GM19023 (cell line): Measurements from ENCODE around the gene S100B.
"Not testable (repeated sequence)": the region's sequence is repeated elsewhere in the genome, so short reads cannot be mapped to it uniquely, and the experiment has no call there.

Source experiments
- ATAC-seq: cut with Tn5 transposase; IDR thresholded peaks from one replicate; pipeline ENCODE4 v1.9.1; 2021; ENCODE audit warnings: mild to moderate bottlenecking, moderate library complexity; ENCODE audit not compliant: unreplicated experiment

Gene S100B

DNA sequence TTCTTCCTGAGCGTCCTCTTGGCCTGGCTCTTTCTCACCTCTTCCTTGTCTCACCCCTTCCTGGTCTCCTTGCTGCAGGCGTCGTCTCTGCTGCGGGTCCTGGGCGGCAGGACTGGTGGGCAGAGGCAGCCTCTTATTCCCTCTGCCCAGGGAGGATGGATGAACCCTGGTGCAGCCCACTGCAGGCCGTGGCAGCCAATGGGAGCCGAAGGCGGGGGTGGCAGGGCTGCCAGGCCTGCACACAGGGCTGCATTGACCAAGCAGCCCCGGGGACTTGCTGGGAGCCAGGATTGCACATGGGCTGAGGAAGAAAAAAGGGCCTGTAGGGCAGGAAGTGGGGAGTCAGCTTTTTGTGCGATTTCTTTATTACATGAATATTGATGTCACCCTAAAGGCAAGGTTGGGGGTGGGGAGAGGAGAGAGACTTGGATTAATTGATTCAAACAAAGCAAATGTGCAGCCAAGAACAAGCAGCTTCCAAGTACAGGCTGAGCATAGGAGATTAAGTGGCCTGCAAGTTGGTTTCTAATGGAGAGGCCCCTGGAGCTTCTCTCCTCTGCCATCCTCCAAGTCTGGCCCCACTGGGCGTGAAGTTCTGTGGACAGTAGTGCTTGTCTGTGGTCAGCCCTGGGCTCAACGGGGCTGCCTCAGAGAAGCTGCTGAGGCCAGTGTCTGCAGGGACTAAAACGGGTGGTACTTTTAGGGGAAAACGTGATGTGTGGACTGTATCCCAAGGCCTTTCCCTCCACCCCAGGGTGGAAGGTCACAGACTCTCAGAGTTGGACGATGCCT, at the start of gene S100B:
TSS of gene S100B (minus strand) at position 108 of the 792 bp plus-strand sequence. CDS start 2,667 bp downstream, outside the sequence.
- ATAC-seq, result no peak

DNA sequence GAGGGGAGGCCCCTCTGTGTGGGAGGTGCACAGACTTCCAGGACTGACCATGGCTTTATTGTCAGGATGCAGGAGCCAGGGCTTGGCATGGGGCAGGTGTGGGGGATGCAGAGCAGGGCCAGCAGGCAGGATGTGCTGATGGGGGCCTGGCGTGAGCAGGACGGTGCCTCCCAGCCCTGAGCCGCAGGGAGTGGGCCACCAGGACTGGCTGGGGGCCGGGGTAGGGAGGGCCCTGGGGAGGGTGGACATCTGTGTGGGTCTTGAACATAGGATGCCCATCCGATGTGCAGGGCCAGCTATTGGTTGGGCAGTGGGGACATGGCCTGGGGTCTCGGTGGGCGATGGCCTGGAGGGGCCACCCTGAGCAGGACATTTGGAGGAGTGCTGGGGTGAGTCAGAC, 46.2 kb upstream of the S100B start:
- ATAC-seq, result no peak

DNA sequence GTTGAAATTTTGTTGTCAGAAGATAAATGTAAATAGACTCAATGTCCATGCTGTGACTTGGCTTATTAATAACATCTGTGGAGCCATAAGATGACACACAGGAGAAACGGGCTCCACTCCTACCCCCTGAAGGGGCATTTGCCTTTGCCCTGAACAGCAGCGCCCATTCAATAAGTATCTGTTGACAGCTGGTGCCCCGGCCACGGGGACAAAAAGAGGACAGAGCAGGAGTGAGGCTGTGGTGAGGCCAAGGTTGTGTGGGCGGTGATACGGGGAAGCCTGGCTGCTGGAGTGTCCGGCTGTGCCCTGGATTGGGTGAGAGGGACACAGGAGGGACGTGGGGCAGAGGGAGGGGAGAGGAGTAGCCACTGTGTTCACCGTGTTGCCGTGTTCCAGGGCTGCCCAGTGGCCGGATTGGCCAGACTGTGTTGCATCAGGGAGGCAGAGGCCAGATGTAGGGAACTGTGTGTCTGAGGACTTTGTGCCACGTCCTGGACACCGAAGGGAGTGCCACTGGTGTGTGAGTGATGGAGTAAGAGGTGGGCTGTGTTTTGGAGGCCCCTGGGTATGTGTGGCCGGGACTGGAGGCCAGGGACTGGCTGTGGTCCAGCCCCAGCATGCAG, 45.7 kb upstream of the S100B start:
- no peak for ATAC-seq

DNA sequence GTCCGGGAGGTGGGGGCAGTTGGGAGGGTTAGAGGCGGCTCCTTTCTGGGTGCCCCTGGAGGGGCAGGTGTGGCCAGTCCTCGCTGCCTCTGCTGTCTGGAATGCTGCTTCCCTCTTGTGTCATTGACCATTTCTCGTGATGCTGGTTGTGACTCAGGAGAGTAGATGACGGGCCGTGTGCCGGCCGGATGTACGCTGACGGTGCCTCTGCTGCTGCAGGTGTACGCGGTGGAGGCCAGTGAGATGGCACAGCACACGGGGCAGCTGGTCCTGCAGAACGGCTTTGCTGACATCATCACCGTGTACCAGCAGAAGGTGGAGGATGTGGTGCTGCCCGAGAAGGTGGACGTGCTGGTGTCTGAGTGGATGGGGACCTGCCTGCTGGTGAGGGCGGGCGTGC, 44.5 kb upstream of the S100B start:
- ATAC-seq, result no peak

DNA sequence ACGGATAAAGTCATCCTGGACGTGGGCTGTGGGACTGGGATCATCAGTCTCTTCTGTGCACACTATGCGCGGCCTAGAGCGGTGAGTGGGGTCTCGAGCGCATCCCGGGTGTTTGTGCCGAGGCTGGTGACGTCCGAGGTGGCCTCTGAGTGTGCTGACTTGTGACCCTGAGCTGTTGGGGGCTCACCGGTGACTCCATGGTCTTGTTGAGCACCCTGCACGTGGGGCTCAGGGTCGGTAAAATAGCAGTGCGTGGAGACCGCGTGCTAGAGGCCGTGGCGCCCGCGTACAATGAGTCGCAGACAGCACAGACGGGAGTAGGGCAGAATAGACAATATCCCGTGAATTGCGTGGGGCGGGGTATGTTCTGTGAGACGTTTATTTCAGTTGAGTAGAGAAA, 43.7 kb upstream of the S100B start:
- no peak for ATAC-seq

DNA sequence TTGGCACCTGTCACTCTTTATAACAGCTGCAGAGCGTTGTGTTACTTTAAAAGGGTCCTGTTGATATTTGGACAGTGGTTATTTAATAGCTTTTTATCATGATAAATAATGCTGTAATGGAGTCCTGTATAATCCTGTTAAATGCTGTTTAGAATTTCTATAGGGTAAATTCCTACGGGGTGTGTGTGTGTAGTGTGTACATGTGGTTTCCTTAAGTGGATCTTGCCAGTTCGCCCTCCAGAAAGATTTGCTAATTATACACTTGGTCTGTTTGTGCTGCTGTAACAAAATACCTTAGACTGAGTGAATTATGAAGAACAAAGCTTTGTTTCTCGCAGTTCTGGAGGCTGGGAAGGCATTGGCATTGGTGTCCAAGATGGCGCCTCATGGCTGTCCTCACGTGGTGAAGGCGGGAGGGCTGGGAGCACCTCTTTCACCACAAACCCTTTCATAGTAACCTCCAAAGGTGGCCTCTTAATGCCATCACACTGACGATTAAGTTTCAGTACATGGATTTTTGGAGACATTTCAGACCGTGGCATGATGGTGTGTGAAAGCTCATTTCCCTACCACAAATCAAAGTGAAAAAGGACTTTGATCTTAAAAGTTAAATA, 41.8 kb upstream of the S100B start:
- no peak for ATAC-seq

DNA sequence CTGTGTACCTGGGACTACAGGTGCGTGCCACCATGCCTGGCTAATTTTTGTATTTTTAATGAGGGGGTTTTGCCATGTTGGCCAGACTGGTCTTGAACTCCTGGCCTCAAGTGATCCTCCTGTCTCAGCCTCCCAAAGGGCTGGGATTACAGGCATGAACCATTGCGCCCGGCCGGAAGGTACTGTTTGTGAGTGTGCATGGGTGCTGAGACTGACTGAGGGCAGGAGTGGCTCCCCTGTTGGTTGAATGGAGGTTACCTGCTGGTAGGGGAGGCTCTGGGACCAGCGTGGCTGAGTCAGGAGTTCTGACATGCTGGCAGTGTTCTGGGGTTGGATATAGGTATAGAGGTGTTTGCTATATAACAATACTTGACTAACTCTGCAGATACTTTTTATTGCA, 41.0 kb upstream of the S100B start:
- no peak for ATAC-seq

DNA sequence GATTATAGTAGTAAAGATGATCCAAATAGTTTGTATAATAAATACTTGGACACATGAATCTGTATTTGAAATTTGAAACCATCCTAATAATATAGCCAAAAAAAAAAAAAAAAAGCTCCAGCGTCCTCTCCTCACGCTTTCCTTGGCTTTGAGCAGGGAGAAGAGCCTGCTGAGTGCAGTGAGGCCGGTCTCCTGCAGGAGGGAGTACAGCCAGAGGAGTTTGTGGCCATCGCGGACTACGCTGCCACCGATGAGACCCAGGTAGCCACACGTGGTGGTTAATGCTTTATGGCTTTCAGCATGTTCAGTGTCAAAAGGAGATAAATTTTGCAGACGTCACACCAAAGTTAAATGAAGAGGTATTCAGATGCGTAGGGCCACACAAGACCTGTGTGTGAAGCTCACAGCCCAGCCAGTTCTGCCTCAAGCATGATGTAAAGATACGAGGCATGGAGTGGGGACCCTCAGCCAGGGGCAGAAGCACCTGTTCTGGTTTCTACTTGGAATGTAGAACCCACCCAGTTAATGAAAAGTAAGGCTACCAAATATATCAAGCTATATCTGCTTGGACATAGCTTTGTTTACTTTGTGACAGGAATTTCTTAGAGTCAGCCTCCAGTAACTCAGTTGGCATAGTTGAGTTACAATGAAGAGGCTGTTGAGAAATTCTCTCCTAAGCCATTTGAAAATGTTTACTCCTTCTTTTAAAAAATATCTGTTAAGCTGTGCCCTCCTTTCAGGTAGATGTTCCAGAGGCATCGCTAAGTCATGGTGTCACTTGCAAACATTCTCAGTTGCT, 38.7 kb upstream of the S100B start:
- ATAC-seq, result no peak

DNA sequence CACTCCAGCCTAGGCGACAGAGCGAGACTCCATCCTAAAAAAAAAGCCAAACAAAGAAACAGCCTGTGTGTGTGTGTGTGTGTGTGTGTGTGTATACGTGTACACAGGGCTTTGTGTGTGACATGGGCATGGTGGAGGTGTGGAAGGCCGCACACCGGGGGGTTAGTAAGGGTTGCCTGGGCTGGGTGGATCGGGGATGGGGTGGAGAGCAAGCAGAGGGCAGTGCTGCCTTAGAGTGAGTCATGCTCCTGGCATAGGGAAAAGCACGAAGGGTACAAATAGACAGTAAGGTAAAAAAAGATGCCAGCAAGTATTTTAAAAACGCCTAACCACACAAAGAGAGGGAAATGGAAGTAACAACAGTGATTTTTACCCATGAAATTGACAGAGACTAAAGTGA, 36.8 kb upstream of the S100B start:
- ATAC-seq, result no peak

DNA sequence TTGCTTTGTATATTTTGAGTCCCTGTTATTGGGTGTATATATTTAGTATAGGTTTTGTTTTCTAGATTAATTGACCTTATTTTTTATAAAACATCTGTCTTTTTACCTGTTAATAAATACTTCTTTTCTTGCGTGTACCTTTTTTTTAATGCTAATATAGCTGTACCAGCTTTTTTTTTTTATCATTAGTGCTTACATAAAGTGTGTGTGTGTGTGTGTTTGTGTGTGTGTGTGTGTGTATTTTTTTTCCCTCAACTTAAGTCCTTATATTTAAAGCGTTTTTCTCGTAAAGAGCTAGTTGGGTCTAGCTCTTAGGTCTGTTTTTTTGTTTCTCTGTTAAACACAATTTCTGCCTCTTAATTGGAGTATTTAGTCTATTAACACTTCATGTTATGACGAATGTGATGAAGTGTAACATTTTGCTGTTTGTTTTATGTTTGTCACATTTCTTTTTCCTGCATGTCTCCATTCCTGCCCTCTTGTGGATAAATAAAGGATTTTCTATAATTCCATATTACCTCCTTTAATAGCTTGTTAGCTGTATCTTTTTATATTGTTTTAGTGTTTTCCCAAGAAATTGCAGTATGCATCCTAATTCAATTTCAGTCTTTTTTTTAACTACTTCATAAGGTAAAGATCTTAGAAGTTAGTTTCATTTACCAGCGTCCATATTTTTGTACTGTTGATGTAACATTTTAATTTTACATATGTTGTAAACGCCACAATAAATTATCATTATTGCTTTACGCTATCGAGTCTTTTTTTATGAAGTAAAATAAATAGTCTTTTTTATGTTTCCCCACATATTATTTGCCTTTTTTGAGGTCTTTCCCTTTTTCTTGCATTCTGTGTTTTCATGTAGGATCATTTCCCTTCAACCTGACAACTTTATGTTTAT, 34.9 kb upstream of the S100B start:
- ATAC-seq, result no peak

DNA sequence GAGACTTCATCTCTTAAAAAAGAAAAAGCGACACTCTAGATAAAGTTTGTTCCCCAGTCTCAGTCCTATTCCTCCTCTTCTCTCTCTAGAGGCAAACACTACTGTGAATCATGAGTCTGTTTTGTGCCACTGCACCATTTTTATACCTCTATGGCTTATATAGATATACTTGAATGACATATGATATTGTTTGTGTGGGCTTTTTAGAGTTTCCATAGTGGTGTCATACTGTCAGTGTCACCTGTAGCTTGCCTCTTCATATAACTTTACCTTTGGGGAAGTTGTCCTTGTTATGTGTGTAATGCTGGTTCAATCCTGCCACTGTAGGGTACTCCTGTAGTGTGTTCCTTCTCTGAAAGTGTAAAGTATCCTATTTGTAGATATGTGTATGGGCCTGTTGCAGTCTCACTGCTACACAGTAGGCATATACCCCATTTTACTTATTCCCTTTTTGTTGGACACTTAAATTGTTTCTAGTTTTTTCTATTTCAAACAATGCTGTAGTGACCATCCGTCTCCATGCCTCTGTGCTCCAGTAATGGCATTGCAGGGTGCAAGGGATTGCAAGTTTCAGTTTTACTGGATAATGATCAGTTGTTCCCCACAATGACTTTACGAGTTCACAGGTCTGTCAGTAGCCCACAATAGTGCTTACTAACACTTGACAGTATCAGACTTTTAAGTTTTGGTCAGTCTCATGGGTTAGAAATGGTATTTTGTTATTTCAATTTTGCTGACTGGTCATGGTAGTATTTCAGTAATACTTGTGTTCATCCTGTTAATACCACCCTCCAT, 33.3 kb upstream of the S100B start:
- no peak for ATAC-seq

DNA sequence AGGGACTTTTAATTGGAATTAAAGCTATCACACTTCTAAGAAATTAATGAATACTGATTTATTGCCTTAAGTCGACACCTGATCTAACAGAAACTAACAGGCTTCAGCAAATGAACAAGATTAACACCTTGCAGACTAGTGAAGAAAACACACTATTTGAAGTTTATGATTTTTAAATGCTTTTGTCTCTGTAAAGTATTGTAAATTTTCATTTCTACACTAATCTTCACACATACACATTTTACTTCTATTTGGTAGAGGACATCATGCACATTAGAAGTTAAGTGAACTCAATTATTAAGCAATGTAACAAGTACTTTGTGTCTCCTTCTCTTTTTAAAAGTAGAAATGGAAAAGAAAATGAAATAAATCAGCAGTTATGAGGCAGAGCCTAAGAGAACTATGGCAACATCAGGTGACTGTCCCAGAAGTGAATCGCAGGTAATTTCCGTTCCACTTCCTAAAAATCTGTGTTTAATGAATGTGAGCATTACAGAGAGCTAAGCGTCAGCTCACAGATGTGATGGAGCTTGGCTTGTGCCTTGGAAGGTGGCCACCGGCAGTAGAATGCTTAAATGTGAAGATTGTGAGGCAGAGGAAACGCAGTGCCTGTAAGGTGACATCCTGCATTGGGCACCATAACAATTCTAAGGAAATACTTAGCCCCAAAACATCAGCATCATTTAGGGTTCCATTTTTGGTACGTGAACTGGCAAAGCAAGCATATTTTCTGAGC, 31.8 kb upstream of the S100B start:
- no peak for ATAC-seq

DNA sequence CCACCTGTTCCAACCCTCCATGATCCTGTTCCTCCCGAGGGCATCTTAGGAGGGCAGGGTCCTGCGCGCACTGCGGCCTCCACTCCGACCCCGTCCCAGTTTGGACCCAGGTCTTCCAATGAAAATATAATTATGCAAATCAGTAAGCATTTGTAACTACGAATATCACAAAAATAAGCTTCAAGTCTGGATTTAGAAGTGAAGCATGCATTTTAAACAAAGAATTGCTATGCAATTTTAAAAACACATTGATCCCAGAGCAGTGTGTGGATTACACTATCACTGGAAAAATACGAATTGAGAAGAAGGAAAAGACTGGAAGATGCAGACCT, 31.3 kb upstream of the S100B start:
- no peak for ATAC-seq

DNA sequence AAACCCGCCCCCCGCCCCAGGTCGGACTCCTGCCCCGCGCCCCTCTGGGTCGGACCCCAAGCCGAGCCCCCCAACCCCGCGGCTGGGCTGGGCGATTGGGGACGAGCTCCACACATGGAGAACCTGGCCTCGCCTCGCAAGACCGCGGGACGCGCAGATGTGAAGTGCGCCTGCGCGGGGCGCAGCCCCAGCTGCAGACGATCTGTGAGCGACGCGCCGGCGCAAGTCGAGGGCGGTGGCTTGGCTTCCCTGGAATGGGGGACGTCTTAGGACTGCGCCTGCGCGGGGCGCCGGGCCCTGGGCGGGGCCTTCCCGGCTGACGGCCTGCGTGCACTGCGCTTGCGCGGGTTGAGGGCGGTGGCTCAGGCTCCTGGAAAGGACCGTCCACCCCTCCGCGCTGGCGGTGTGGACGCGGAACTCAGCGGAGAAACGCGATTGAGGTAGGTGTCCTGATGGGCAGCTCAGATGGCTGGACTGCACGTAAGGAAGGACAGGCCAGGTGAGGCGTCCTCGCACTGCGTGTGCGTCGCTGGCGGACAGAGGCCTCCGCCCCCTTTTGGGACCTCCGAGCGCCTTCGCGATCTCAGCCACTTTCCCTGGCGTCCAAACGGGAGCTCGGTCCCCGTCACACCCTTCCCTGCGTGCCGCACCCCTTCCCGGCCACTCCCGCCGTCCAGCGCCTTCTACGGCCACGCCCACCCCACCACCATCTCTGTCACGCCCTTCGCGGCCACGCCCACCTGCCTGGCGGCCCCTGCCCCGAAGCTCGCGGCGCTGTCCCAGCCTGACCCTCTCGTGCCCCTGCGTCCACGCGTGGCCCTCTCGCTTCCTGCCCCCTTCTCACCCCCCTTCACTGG, 30.7 kb upstream of the S100B start, which contains the start of gene PRMT2:
TSS of gene PRMT2 (plus strand) at position 351 of the 857 bp plus-strand sequence. CDS start 1,278 bp downstream, outside the sequence.
- ATAC-seq, result peak; percentile 92

DNA sequence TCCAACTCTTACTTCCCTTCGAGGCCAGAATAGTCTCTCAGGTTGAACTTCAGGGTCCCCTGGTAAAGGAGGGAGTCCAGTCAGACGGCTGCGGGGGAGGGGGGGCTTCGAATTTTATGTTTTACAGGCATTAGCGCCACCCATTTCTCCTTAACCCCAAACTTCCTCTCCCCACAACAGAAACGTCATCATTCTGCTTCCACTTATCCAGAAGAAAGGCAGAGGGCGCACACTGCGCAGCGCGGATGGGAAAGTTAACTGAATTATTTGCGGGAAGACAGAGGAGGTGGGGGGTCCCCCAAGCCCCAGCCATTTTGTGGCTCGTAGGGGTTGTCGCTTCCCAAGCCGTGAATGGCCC, 30.1 kb upstream of the S100B start:
- no peak for ATAC-seq

DNA sequence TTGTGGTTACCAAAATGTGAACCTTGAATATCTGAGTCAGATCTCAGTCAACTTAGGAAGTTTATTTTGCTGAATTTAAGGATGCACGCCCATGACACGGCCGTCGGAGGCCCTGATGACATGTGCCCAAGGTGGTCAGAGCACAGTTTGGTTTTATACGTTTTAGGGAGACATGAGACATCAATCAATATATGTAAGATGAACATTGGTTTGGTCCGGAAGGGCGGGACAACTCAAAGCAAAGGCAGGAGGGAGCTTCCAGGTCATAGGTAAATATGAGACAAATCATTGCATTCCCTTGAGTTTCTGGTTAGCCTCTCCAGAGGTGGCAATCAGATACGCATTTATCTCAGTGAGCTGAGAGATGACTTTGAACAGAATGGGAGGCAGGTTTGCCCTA, 29.5 kb upstream of the S100B start:
- no peak for ATAC-seq

DNA sequence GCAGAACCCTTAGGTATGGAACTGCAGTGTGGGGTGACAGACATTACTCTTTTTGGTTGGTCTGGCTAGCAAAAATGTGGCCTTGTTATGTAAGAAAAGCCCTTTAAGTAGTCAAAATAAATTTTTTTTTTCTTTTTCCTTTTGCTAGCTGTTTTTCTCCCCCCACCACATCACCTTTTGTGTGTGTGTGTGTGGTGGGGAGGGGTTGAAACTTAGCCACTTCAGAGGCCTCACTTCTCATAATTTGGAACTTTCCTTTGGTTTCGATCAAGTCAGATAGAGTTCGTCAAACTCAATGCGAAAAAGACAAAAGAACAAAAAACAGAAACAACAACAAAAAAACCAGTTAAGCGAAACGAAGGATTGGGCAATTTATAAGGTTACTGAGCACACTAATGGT, 28.7 kb upstream of the S100B start:
- no peak for ATAC-seq

DNA sequence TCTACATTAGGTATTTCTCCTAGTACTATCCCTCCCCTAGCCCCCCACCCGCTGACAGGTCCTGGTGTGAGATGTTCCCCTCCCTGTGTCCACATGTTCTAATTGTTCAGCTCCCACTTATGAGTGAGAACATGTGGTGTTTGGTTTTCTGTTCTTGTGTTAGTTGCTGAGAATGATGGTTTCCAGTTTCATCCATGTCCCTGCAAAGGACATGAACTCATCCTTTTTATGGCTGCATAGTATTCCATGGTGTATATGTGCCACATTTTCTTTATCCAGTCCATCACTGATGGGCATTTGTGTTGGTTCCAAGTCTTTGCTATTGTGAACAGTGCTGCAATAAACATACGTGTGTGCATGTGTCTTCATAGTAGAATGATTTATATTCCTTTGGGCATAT, 26.0 kb upstream of the S100B start:
- not testable (repeated sequence) for ATAC-seq
